Testis (tissue), 3 donors: ENCODE results near the gene MYH10. TPM values are rescaled to one million over a fixed set of nuclear protein-coding genes. Genes with fewer than 3 reads are reported as not detected.

Experiments
- DNase-seq: peaks from one replicate; pipeline ENCODE4 v3.0.0-alpha.2; 2019
- H3K27ac ChIP-seq, 2 donors: fragments of 200-600 bp; sonication (generic); one replicate each; pipeline ENCODE4 v1.5.1; 2019
- H3K27me3 ChIP-seq: fragments of 200-600 bp; sonication (generic); one replicate; pipeline ENCODE4 v1.5.1; 2019
- H3K36me3 ChIP-seq: fragments of 200-600 bp; sonication (generic); one replicate; pipeline ENCODE4 v1.5.1; 2017; ENCODE audit warnings: low read depth; ENCODE audit errors: missing control alignments
- H3K4me1 ChIP-seq: fragments of 200-600 bp; sonication (generic); one replicate; pipeline ENCODE4 v1.5.1; 2019
- H3K4me3 ChIP-seq, 2 donors: fragments of 200-600 bp; sonication (generic); one replicate each; pipeline ENCODE4 v1.5.1; 2017 to 2019
- H3K9me3 ChIP-seq: fragments of 200-600 bp; sonication (generic); one replicate; pipeline ENCODE4 v1.5.1; 2017
- CTCF ChIP-seq, 3 experiments: fragments of 450-650 bp in 2 of 3; fragments of 200-600 bp in 1 of 3; sonication (generic) in 1 of 3; IDR thresholded peaks; one replicate each; pipeline ENCODE4 v1.5.1; 2016 to 2019; ENCODE audit warnings: antibody characterized with exemption in 3 of 3, mild to moderate bottlenecking in 2 of 3, moderate library complexity in 1 of 3
- POLR2A ChIP-seq: fragments of 450-650 bp; IDR thresholded peaks from one replicate; pipeline ENCODE4 v1.6.1; 2017; ENCODE audit warnings: antibody characterized with exemption, mild to moderate bottlenecking, moderate library complexity
- WGBS, 2 donors: methylation state at CpG; one replicate each; pipeline ENCODE4 v1.1.5; 2018; 5-methylcytosine and 5-hydroxymethylcytosine counted together
- intact Hi-C: fragments of 100-400 bp; cut with DNase I; formaldehyde crosslinking; loops from one replicate; pipeline ENCODE4 v1.15.1; 2023; ENCODE audit warnings: low total_unique reads
- polyA plus RNA-seq: library from polyadenylated mRNA; stranded (reverse); fragments of 350-450 nt; fragmentation: Illumina TruSeq; extraction: RNeasy Lipid Tissue Mini Kit (QIAGEN cat#74804); gene quantifications from one replicate; pipeline ENCODE4 v1.2.3, GENCODE V29; 2014; ENCODE audit warnings: low read depth, low replicate concordance; ENCODE audit not compliant: insufficient read depth
- total RNA-seq, 2 donors: library from RNA; depleted of rRNA; stranded (reverse); fragments of >200 nt; gene quantifications; one replicate each; pipeline ENCODE4 v1.2.3, GENCODE V29; 2016

MYH10 gene
- total and polyA plus RNA-seq, 3 donors from 2014 or later: 25.5 to 34.1 (median 33.1) TPM

GRCh38 chr17:8500609-8501008 is 129.9 kb downstream of the MYH10 start:
- Histone ChIP-seq H3K9me3 (no peaks in the 10 kb centered on the region), H3K36me3 (no peaks in the 10 kb centered on the region), H3K4me3 (no peak overlapping the region), H3K27ac (no peak overlapping the region), H3K4me1 (peaks cover 12% of the 10 kb centered on the region), H3K27me3 (no peaks in the 10 kb centered on the region)
- 79 to 90% methylated on average over 8 of the region's 8 CpGs for WGBS, 2 donors
- no peak for TF ChIP-seq POLR2A
- TF ChIP-seq CTCF (IDR thresholded peaks at IDR 0.05): no peak
- intact Hi-C loops: no loop called here
- DNase-seq: no peak

GRCh38 chr17:8499614-8500013 is 130.9 kb downstream of the MYH10 start:
- no peaks in the 10 kb centered on the region for H3K27me3 ChIP-seq
- WGBS, 2 donors: 65 to 67% methylated on average over 5 of the region's 5 CpGs
- no peaks in the 10 kb centered on the region for H3K9me3 ChIP-seq
- no peaks in the 10 kb centered on the region for H3K36me3 ChIP-seq
- no peak for TF ChIP-seq CTCF (IDR thresholded peaks at IDR 0.05)
- TF ChIP-seq POLR2A: no peak
- H3K4me1 ChIP-seq: peaks cover 12% of the 10 kb centered on the region
- DNase-seq: no peak
- no peak overlapping the region for H3K27ac ChIP-seq
- intact Hi-C loops: no loop called here
- H3K4me3 ChIP-seq: no peak overlapping the region

- no peak for DNase-seq
- WGBS, 2 donors: 38 to 75% methylated on average over 8 to 9 of the region's 9 CpGs
- intact Hi-C loops: no loop called here
- no peaks in the 10 kb centered on the region for H3K27me3 ChIP-seq
- peaks cover 12% of the 10 kb centered on the region for H3K4me1 ChIP-seq
- no peaks in the 10 kb centered on the region for H3K9me3 ChIP-seq
- no peaks in the 10 kb centered on the region for H3K36me3 ChIP-seq
- H3K4me3 ChIP-seq: no peak overlapping the region
- TF ChIP-seq CTCF (IDR thresholded peaks at IDR 0.05): no peak
- TF ChIP-seq POLR2A: no peak
- H3K27ac ChIP-seq: no peak overlapping the region
These were observed 131.4 kb downstream of the MYH10 start for GRCh38 chr17:8499171-8499570.

GRCh38 chr17:8496081-8496480 is 134.4 kb downstream of the MYH10 start:
- Histone ChIP-seq H3K36me3 (no peaks in the 10 kb centered on the region), H3K27ac (no peak overlapping the region), H3K4me3 (no peak overlapping the region), H3K4me1 (peaks cover 12% of the 10 kb centered on the region), H3K9me3 (no peaks in the 10 kb centered on the region), H3K27me3 (no peaks in the 10 kb centered on the region)
- 87 to 88% methylated on average over 13 of the region's 13 CpGs for WGBS, 2 donors
- intact Hi-C loops: no loop called here
- no peak for DNase-seq
- no peak for TF ChIP-seq POLR2A
- TF ChIP-seq CTCF (IDR thresholded peaks at IDR 0.05): no peak

- WGBS, 2 donors: 95 to 97% methylated on average over 8 of the region's 8 CpGs
- no peak for TF ChIP-seq CTCF (IDR thresholded peaks at IDR 0.05)
- TF ChIP-seq POLR2A: no peak
- intact Hi-C loops: no loop called here
- peak; percentile 11 for DNase-seq
- Histone ChIP-seq H3K27me3 (no peaks in the 10 kb centered on the region), H3K36me3 (no peaks in the 10 kb centered on the region), H3K4me1 (peaks cover 8% of the 10 kb centered on the region), H3K27ac (no peak overlapping the region), H3K4me3 (no peak overlapping the region), H3K9me3 (no peaks in the 10 kb centered on the region)
These were observed 135.9 kb downstream of the MYH10 start for GRCh38 chr17:8494506-8495111.
